Stromal cell of bone marrow (primary cell): ENCODE measurements around the gene LDOC1.
"Not testable (repeated sequence)": the region's sequence is repeated elsewhere in the genome, so short reads cannot be mapped to it uniquely, and the experiment has no call there.

ENCODE experiments used
- DNase-seq: peaks from one replicate; pipeline ENCODE4 v3.0.0-alpha.2; 2012; ENCODE audit warnings: low read depth

LDOC1 gene

DNA sequence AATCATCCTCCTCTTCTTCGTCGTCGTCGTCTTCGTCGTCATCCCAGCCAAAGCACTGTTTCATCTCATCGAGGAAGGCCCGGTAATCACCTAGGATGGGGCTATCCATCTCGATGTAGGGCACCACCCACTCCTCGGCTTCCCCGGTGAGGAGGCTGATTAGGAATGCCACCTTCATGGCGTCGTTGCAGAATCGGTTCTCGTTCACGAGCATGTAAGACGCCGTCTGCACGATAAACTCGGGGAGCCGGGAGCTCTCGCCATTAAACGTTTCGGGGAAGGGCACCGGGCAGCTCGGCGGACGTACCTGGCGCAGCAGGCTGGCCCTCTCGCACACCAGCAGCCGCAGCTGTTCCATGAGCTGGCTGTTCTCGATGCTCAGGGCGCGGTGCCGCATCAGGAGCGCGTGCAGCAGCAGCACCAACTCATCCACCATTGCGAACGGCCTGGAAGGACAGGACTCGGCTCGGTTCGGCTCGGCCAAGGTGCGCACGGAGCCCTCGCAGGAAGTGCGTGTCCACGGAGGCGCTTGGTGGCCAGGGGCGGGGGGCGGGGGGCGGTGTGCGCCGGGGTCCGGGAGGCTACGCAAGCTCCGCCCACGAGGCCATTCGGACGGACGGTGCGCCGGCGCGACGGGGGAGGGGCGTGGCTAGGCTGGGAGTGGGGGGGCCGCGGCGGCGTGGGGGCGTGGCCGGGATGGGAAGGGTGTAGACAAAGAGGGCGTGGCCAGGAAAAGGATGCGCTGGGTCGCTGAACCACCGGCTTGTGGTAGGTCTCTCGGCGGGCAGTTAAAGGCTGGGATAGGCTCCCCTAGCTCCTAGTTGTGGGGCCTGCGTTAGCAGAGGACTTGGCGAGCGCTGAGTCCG is at the start of gene LDOC1:
Gene LDOC1, minus strand, starts transcription at position 544 of the 866 bp plus-strand sequence. Its CDS starts 108 bp downstream, at position 436.
- DNase-seq: peak; percentile 45

DNA sequence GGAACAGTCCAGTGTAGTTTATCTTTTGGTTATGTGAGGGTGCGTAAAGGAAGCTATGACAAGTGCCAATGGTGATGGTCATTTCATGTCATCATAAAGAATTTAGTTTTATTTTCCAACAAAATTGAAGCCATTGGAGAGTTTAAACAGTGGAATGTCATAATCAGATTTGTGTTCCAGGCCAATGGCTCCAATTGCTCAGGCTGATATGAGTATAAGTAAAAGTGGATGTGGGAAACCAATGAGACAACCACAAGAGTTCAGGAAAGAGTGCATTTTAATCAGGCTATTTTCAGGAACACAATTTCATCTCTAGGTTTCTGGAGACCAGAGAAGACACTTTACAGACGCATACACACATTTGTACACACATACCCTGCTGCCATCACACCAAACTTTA is 44.7 kb upstream of the LDOC1 start:
- no peak for DNase-seq

DNA sequence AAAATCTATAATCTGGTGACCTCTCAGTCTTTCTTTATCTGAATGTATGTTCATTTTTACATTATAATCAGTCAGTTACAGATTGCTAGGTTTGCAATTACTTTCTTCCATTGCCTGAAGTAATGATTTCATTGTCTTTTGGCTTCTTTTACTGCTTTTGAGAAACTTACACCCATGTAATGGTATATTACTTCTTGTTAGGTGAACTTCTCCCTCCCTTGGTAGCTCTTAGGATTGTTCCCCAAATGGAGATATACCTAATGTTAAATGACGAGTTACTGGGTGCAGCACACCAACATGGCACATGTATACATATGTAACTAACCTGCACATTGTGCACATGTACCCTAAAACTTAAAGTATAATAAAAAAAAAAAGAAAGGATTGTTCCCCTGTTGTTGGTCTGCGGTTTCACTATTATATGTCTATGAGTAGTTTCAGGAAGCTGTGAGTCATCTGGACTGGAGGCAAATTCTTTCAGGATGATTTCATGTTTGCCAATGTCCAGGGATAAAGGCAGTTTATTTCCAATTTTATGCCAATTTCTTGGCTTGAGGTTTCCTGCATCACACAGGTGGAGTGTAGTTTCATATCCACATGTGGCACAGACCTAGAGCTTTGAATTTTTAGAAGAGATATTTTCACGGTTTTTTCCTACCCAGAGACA is 43.5 kb upstream of the LDOC1 start:
- DNase-seq: peak; percentile 43

DNA sequence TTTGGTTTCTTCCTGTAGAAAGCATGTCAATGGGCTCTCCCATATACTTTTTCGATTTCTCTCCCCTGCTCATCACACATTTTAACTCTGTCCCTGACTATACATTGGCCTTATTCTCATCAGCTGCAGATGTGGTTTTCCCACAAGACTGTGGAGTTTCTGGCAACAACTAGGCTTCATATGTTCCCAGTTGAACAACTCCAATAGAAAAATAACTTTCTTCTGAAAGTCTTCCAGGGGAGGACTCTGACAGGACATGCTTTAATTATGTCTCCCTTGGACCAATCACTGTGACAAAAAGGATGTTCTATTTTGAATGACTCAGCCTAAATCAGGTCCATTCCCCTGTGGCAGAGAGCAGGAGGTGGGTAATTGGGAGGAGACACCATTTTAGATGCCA is 37.3 kb upstream of the LDOC1 start:
- DNase-seq: no peak

DNA sequence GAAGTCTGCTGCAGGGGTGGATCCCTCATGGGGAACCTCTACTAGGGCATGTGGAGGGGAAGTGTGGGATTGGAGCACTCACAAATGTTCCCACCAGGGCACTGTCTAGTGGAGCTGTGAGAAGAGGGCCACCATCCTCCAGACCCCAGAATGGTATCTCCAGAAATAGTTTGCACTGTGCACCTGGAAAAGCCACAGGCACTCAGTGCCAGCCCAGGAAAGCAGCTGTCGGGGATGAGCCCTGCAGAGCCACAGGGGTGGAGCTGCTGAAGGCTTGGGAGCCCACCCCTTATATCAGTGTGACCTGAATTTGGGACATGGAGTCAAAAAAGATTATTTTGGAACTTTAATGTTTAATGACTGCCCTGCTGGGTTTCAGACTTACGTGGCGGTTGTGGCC is 25.0 kb upstream of the LDOC1 start:
- DNase-seq: no peak

DNA sequence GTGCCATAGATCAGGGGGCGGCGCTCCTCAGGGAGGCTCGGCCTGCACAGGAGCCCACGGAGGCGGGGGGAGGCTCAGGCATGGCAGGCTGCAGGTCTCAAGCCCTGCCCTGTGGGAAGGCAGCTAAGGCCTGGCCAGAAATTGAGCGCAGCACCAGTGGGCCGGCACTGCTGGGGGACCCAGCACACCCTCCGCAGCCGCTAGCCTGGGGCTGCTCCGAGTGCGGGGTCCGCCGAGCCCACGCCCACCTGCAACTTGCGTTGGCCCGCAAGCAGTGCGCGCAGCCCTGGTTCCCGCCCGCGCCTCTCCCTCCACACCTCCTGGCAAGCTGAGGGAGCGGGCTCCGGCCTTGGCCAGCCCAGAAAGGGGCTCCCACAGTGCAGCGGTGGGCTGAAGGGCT is 11.6 kb upstream of the LDOC1 start:
- DNase-seq: not testable (repeated sequence)

DNA sequence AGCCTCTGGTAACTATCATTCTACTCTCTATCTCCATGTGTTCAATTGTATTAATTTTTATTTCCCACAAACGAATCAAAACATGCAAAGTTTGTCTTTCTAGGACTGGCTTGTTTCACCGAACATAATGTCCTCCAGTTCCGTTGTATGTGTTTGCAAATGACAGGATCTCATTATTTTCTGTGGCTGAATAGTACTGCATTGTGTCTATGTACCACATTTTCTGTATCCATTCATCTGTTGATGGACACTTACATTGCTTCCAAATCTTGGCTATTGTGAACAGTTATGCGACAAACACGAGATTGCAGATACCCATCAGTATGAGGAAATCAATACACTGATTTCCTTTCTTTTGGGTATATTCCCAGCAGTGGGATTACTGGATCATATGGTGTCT is 8.4 kb upstream of the LDOC1 start:
- no peak for DNase-seq

DNA sequence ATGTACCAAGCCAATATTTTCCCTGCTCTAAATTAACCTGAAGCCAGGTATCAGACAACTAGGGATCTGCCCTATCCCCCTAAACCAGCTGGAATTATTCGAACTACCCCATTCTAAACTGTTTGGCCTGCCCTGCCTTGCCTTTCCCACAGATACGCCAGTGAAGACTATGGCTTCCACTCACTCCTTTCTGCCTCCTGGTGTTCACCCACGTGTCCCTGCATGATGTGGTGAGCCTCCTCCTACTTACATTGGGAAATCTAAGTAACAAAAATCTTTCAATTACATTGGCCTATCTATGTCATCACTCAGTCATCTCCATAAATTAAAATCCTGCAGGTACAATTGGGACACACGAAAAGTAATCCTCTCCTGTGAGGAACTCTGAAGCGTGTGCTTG is 6.1 kb upstream of the LDOC1 start:
- DNase-seq: no peak

DNA sequence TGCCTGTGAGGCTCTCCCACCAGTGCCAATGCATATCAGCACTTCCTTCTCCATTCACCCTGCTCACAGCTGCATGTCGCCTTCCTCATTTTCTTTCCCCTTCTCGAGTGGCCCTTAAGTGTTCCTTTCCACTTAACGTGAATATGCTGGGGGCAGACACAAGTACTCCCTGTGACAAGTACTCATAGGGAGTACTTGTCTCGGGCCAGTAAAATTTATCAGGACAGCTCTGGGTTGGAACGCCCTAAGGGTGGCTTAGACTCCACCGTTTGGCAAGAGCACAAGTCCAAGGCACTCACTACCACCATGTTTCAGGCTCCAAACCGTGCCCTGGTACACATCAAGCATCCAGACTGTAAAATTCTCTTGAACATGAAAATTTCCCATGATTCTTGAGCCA is 3.9 kb upstream of the LDOC1 start:
- DNase-seq: no peak

DNA sequence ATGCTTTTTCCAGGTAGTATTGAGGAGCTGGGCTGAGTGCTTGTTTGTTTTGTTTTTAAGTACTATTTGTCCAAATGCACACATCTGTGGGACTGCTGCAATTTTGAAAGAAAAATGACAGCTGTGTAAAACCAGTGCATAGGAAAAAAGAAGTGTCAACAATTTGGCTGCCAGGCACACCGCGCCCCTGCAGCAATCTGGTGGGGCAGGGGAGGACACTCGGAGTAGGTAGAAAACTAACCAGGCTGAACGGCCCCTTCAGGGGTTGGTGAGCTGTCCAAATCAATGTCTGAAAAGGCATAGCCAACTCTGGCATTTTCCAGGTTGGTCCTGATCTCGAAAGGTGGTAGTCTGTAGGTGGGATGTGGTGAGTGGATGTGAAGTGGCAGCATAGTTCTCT is 1.1 kb downstream of the LDOC1 start:
- no peak for DNase-seq

DNA sequence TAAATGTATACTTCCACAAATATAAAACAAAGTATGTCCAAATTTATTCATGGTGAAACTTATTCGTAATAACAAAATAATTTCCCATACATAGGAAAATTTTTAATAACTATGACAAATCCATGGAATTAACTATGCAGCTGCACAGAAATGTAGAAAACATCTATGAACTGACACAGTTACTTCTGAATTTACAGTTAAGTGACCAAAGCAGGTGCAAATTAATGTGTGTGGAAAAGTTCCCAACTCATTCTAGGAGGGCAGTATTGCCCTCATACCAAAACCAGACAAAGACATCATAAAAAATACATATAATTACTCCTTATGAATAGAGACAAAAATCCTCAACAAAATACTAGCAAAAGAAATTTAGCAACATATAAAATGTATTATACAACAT is 12.5 kb downstream of the LDOC1 start:
- no peak for DNase-seq

DNA sequence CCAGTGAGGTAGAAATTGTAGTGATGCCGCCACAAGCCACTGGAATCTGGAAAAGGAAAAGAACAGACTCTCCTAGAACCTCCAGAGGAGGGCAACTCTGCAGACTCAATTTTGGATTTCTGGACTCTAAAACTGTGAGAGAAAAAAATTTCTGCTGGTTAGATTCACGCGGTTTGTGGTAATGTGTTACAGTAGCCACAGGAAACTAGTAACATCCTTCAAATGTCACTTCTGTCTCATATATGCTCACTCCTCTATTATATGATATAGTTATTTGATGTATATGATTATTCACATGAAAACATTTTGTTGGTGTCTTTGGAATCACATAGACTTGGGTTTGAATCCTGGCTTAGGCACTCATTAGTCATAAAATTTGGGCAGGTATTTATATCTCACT is 18.8 kb downstream of the LDOC1 start:
- DNase-seq: no peak

DNA sequence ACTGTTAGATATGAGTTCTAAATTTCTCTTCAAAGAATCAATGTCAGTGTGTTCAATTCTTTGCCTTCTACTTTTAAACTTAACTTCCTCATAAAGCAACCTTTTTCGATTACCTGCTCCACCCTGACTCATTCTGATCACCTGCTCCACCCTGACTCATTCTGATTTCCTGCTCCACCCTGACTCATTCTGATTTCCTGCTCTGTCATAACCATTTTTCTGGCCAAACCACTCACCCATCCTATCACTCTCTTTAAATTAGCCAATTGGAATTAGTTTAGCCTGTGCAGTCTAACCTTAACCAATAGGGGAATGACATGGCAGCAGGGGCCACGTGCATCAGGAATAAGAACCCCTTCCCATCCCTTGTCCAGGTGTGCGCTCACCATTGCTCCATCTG is 21.7 kb downstream of the LDOC1 start:
- not testable (repeated sequence) for DNase-seq

DNA sequence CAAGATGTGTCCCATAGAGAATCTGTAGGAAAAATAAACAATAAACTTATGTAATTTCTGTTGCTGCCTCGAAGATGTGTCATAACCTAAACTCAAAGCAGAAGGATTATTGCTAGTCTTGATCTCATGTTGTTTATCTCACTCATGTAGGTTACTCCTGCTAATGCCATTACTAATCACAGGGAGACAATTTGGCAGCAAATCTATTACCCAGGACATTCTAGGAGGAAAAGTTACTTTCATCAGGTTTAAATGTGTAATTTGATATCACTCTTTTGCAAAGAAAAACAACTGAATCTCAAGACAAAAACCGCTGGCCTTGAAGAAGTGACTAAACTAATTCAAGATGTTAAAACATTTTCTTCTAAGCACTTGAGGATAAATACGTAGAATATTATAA is 34.0 kb downstream of the LDOC1 start:
- DNase-seq: no peak

DNA sequence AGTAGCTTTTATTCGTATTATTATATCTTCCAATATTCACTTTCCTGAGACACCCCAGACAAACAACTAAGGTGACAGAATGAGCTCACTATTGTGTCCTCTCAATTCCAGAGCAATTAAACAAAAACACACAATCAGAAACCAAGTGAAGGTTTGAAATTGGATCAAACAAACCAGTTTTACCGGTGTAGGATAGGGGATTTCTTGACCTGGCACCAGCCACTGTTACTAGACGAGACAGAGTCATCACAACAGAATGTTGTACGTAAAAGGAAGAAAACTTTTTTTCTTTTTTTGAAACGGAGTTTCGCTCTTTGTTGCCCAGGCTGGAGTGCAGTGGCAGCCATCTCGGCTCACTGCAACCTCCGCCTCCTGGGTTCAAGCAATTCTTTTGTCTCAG is 43.7 kb downstream of the LDOC1 start:
- DNase-seq: no peak

DNA sequence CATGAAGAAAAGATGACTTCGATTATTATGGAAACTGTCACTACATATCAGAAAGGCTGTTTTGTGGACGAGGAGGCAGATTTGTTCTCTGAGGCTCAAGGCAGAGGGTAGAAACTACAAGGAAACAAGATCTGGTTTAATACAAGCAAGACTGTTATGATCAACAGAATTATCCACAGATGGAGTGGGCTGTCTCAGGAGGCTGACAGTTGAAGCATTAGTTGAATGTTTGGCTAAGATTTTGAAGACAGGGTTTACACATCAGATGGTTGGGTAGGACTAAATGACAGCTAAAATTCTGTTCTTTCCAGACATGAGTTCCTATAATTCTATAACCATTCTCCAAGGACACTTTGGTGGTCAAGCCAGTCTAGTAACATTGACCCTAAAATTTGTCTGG is 49.8 kb downstream of the LDOC1 start:
- no peak for DNase-seq
